Endothelial cell of umbilical vein (primary cell): ENCODE measurements around the gene GADD45G. TPM values are rescaled to one million over a fixed set of nuclear protein-coding genes. Genes with fewer than 3 reads are reported as not detected.

ENCODE experiments used
- BruUV-seq: library from RNA; stranded (reverse); fragments of 400-500 nt; replicated peaks from 2 replicates; lab custom pipeline; 2021; lab: Mats Ljungman, UMichigan
- CTCF ChIA-PET: fragments of 300-600, 350-600 bp; sonication (Branson Sonifier 250); formaldehyde crosslinking; loops from one replicate; lab custom pipeline; 2021; ENCODE audit warnings: antibody characterized with exemption, inconsistent platforms; lab: Charles Lee
- POLR2A ChIA-PET: fragments of 300-600, 350-600 bp; sonication (Branson Sonifier 250); formaldehyde crosslinking; loops from one replicate; lab custom pipeline; 2021; ENCODE audit warnings: antibody characterized with exemption, inconsistent platforms; lab: Charles Lee
- DNase-seq: peaks from one replicate; pipeline ENCODE4 v3.0.0-alpha.2; 2011; ENCODE audit warnings: low read depth, low spot score
- FAIRE-seq: peaks from 2 replicates; lab custom pipeline; 2011; peaks lifted over from hg19 to GRCh38; lab: Jason Lieb, UNC
- H2AFZ ChIP-seq: 2 replicates; pipeline ENCODE4 v1.6.0; 2012; ENCODE audit warnings: low read depth, low read length, control low read depth, inconsistent platforms
- H3K27ac ChIP-seq: 2 replicates; pipeline ENCODE4 v1.5.1; 2011; ENCODE audit warnings: low read depth, mild to moderate bottlenecking, control low read depth, low read length, moderate library complexity; ENCODE audit not compliant: insufficient read depth
- H3K27me3 ChIP-seq, 2 experiments: 2 replicates each; pipeline versions ENCODE4 v1.6.0 to v1.6.1; 2011; ENCODE audit warnings: low read length in 2 of 2, mixed read lengths in 1 of 2; ENCODE audit not compliant: control insufficient read depth in 2 of 2, insufficient read depth in 2 of 2
- H3K36me3 ChIP-seq, 2 experiments: 2 replicates in 1 of 2; 3 replicates in 1 of 2; pipeline ENCODE4 v1.5.1; 2011; ENCODE audit warnings: low read length in 2 of 2, mild to moderate bottlenecking in 1 of 2, moderate library complexity in 1 of 2; ENCODE audit not compliant: control insufficient read depth in 2 of 2, insufficient read depth in 2 of 2; ENCODE audit errors: extremely low read depth in 1 of 2
- H3K4me1 ChIP-seq: 3 replicates; pipeline ENCODE4 v1.5.1; 2011; ENCODE audit warnings: mild to moderate bottlenecking, low read length; ENCODE audit not compliant: control insufficient read depth, insufficient read depth; ENCODE audit errors: extremely low read depth
- H3K4me2 ChIP-seq: 2 replicates; pipeline ENCODE4 v1.6.1; 2011; ENCODE audit warnings: low read length, control low read depth, mixed read lengths; ENCODE audit not compliant: insufficient read depth
- H3K4me3 ChIP-seq, 3 experiments: fragments of 200-600 bp in 1 of 3; sonication (generic), shearing (Covaris generic) in 1 of 3; replicated peaks in 1 of 3; 2 replicates each; pipeline ENCODE4 v1.5.1; 2011 to 2016; ENCODE audit warnings: control low read depth in 3 of 3, low read length in 3 of 3, mild to moderate bottlenecking in 2 of 3, inconsistent platforms in 1 of 3, low read depth in 1 of 3, moderate library complexity in 1 of 3; ENCODE audit not compliant: insufficient read depth in 1 of 3
- H3K79me2 ChIP-seq: 2 replicates; pipeline ENCODE4 v1.6.0; 2012; ENCODE audit warnings: low read length, inconsistent platforms; ENCODE audit not compliant: control insufficient read depth, insufficient read depth
- H3K9ac ChIP-seq: replicated peaks from 2 replicates; pipeline ENCODE3; 2011; ENCODE audit warnings: low read length, control low read depth; ENCODE audit not compliant: insufficient read depth; ENCODE audit errors: extremely low read depth
- H3K9me1 ChIP-seq: replicated peaks from 3 replicates; pipeline ENCODE4 v1.6.0; 2011; ENCODE audit warnings: mild to moderate bottlenecking, low read length; ENCODE audit not compliant: control insufficient read depth, insufficient read depth; ENCODE audit errors: extremely low read depth
- H3K9me3 ChIP-seq: replicated peaks from 2 replicates; pipeline ENCODE4 v1.5.1; 2012; ENCODE audit warnings: low read length, inconsistent platforms; ENCODE audit not compliant: control insufficient read depth, insufficient read depth
- H4K20me1 ChIP-seq: replicated peaks from 2 replicates; pipeline ENCODE3; 2011; ENCODE audit warnings: mild to moderate bottlenecking, low read length; ENCODE audit not compliant: control insufficient read depth, insufficient read depth; ENCODE audit errors: extremely low read depth
- EZH2 ChIP-seq: IDR thresholded peaks from 2 replicates; pipeline ENCODE4 v1.6.1; 2012; ENCODE audit warnings: borderline replicate concordance, low read depth, mild to moderate bottlenecking, moderate library complexity, low read length, inconsistent platforms; ENCODE audit not compliant: severe bottlenecking
- FOS ChIP-seq: IDR thresholded peaks from 2 replicates; pipeline ENCODE4 v1.6.1; 2011; ENCODE audit warnings: mild to moderate bottlenecking, low read length, moderate library complexity, borderline replicate concordance; ENCODE audit not compliant: insufficient read depth
- GATA2 ChIP-seq: IDR thresholded peaks from 2 replicates; pipeline ENCODE4 v1.7.0; 2011; ENCODE audit warnings: low read depth, mild to moderate bottlenecking, moderate library complexity, mixed read lengths, low read length; ENCODE audit not compliant: insufficient read length, insufficient read depth
- JUN ChIP-seq: IDR thresholded peaks from 2 replicates; pipeline ENCODE4 v1.6.1; 2011; ENCODE audit warnings: borderline replicate concordance, low read depth; ENCODE audit not compliant: insufficient read length, insufficient read depth
- MYC ChIP-seq: IDR thresholded peaks from one replicate; pipeline ENCODE4 v1.6.1; 2011; ENCODE audit warnings: mild to moderate bottlenecking, low read depth, low read length
- POLR2A ChIP-seq: IDR thresholded peaks from 2 replicates; pipeline ENCODE4 v1.6.1; 2012; ENCODE audit warnings: low read depth, mild to moderate bottlenecking, control low read depth, low read length
- POLR2AphosphoS5 ChIP-seq: IDR thresholded peaks from 2 replicates; pipeline ENCODE4 v1.6.1; 2012; ENCODE audit warnings: low read depth, mild to moderate bottlenecking, control low read depth, low read length, moderate library complexity; ENCODE audit not compliant: insufficient read depth
- dilution Hi-C: fragments of 300-500 bp; cut with MboI; formaldehyde crosslinking; loops from one replicate; pipeline ENCODE4 v1.15.0; 2019; ENCODE audit warnings: low sequenced_read_pairs; ENCODE audit not compliant: extremely low pct_ligation_motif_present
- intact Hi-C: fragments of 100-400 bp; cut with micrococcal nuclease; formaldehyde crosslinking; loops from one replicate; pipeline ENCODE4 v1.10.0; 2022
- polyA plus RNA-seq, 4 experiments: library from polyadenylated mRNA; depleted of rRNA in 3 of 4; stranded (reverse) in 3 of 4; unstranded in 1 of 4; fragments of >200 nt; gene quantifications; 2 replicates each; pipeline versions ENCODE4 v1.2.1 to v1.2.3, GENCODE V29; 2011 to 2012; ENCODE audit warnings: missing spikeins in 1 of 4
- total RNA-seq: library from RNA; stranded (reverse); gene quantifications from 2 replicates; pipeline ENCODE4 v1.2.3, GENCODE V29; 2021
- TF ChIP-seq, protein P1 (sequence below), 2 donors: IDR thresholded peaks; 1 replicate in 1 of 2; 2 replicates in 1 of 2; pipeline ENCODE4 v1.5.1; 2011; ENCODE audit warnings: low read length in 2 of 2, mild to moderate bottlenecking in 2 of 2, moderate library complexity in 2 of 2, control low read depth in 1 of 2, inconsistent platforms in 1 of 2, low read depth in 1 of 2; ENCODE audit not compliant: insufficient read depth in 1 of 2; ENCODE audit errors: extremely low read depth in 1 of 2
- TF ChIP-seq, protein P2 (sequence below): IDR thresholded peaks from 2 replicates; pipeline ENCODE4 v1.6.1; 2011; ENCODE audit not compliant: insufficient read depth, insufficient read length

Gene GADD45G
- total and polyA plus RNA-seq, 2 donors (not counting 3 experiments of a cell fraction or from before 2014, with no cell fraction given) = 0.44 to 0.64 TPM

GRCh38 chr9:89630508-89630907, 25.7 kb downstream of the GADD45G start:
- DNase-seq (no peak), FAIRE-seq (no peak)
- no peaks in the 10 kb centered on the region for H4K20me1 ChIP-seq
- POLR2A ChIA-PET = no interaction called here
- no peak overlapping the region for H2AFZ ChIP-seq
- BruUV-seq = no TSS peak
- no peaks in the 10 kb centered on the region for H3K9me1 ChIP-seq
- no peak overlapping the region for H3K27ac ChIP-seq
- no peaks in the 10 kb centered on the region for H3K79me2 ChIP-seq
- CTCF ChIA-PET = interaction anchor here (1.1 to 1.7 kb wide), 2 partner anchors 9 to 33 kb away, joined by 3 to 5 read pairs; no protein-coding TSS in a partner anchor
- dilution Hi-C loops (no loop called here), intact Hi-C loops (no loop called here)
- no peak overlapping the region for H3K4me3 ChIP-seq
- H3K4me1 ChIP-seq = no peaks in the 10 kb centered on the region
- no peak overlapping the region for H3K9ac ChIP-seq
- H3K9me3 ChIP-seq = no peaks in the 10 kb centered on the region
- no peaks in the 10 kb centered on the region for H3K27me3 ChIP-seq
- H3K4me2 ChIP-seq = no peak overlapping the region
- no peak for TF ChIP-seq MYC
- TF ChIP-seq JUN = no peak
- TF ChIP-seq EZH2 = no peak
- TF ChIP-seq, protein P1, sequence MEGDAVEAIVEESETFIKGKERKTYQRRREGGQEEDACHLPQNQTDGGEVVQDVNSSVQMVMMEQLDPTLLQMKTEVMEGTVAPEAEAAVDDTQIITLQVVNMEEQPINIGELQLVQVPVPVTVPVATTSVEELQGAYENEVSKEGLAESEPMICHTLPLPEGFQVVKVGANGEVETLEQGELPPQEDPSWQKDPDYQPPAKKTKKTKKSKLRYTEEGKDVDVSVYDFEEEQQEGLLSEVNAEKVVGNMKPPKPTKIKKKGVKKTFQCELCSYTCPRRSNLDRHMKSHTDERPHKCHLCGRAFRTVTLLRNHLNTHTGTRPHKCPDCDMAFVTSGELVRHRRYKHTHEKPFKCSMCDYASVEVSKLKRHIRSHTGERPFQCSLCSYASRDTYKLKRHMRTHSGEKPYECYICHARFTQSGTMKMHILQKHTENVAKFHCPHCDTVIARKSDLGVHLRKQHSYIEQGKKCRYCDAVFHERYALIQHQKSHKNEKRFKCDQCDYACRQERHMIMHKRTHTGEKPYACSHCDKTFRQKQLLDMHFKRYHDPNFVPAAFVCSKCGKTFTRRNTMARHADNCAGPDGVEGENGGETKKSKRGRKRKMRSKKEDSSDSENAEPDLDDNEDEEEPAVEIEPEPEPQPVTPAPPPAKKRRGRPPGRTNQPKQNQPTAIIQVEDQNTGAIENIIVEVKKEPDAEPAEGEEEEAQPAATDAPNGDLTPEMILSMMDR (IDR thresholded peaks at IDR 0.05; ENCODE audit: extremely low read depth in 1 of 2, insufficient read depth in 1 of 2, low read depth in 1 of 2, low read length in 2 of 2) = no peak
- no peak for TF ChIP-seq FOS
- TF ChIP-seq, protein P2, sequence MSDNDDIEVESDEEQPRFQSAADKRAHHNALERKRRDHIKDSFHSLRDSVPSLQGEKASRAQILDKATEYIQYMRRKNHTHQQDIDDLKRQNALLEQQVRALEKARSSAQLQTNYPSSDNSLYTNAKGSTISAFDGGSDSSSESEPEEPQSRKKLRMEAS = no peak
- TF ChIP-seq GATA2 = no peak
- no peak for TF ChIP-seq POLR2A
- no peak for TF ChIP-seq POLR2AphosphoS5
- no peaks in the 10 kb centered on the region for H3K36me3 ChIP-seq
